Stimulated activated CD8-positive, alpha-beta memory T cell treated with anti-CD3 and anti-CD28 coated beads, Interleukin-7, amount 100 ng/mL, for 4 hours (primary cell): ENCODE measurements around the gene VSIG4.
A peak's percentile ranks its signal among the peaks of the same experiment; 100 is the strongest.

Source experiments
- DNase-seq, 2 donors: peaks; one replicate each; pipeline ENCODE4 v3.0.0-alpha.2; 2020; ENCODE audit warnings: low read depth in 2 of 2

The VSIG4 gene

GRCh38 chrX:66008328-66008970 lies 31.4 kb downstream of the VSIG4 start:
- DNase-seq: no peak

GRCh38 chrX:66007851-66008250 lies 32.0 kb downstream of the VSIG4 start:
- no peak for DNase-seq

- no peak for DNase-seq
These were observed 33.9 kb downstream of the VSIG4 start for GRCh38 chrX:66005830-66006449.

GRCh38 chrX:66004928-66005829 lies 34.7 kb downstream of the VSIG4 start:
- DNase-seq: no peak

GRCh38 chrX:66002824-66003680 lies 36.8 kb downstream of the VSIG4 start:
- no peak for DNase-seq

GRCh38 chrX:66001596-66001995 lies 38.3 kb downstream of the VSIG4 start:
- no peak for DNase-seq

- no peak for DNase-seq
These were observed 39.1 kb downstream of the VSIG4 start for GRCh38 chrX:66000628-66001272.

- DNase-seq: no peak
These were observed 39.7 kb downstream of the VSIG4 start for GRCh38 chrX:66000178-66000577.

GRCh38 chrX:65999563-66000148 lies 40.2 kb downstream of the VSIG4 start:
- no peak for DNase-seq

- DNase-seq: no peak
These were observed 40.8 kb downstream of the VSIG4 start for GRCh38 chrX:65999029-65999562.

- no peak for DNase-seq
These were observed 41.7 kb downstream of the VSIG4 start for GRCh38 chrX:65997978-65998717.

GRCh38 chrX:65994519-65995506 lies 45.1 kb downstream of the VSIG4 start:
- DNase-seq: no peak

GRCh38 chrX:65993915-65994460 lies 45.9 kb downstream of the VSIG4 start:
- no peak for DNase-seq

- no peak for DNase-seq
These were observed 46.5 kb downstream of the VSIG4 start for GRCh38 chrX:65993332-65993731.

- DNase-seq: no peak
These were observed 49.2 kb downstream of the VSIG4 start for GRCh38 chrX:65990702-65991101.

GRCh38 chrX:65987811-65988210 lies 52.1 kb downstream of the VSIG4 start:
- no peak for DNase-seq

- DNase-seq: peak; percentile 34 to 52
These were observed 53.8 kb downstream of the VSIG4 start for GRCh38 chrX:65985922-65986588.

GRCh38 chrX:65985211-65985610 lies 54.7 kb downstream of the VSIG4 start:
- DNase-seq: no peak
